HepG2 (cell line): Measurements from ENCODE around the gene SLIT3. TPM values are rescaled to one million over a fixed set of nuclear protein-coding genes. Genes with fewer than 3 reads are reported as not detected.

Source experiments
- ATAC-seq: fragments of 200-7000 bp; cut with Tn5 transposase; 3 replicates; pipeline ENCODE4 v1.9.1; 2020; ENCODE audit warnings: mild to moderate bottlenecking, moderate library complexity
- BruUV-seq: library from RNA; stranded (reverse); fragments of 400-500 nt; replicated peaks from 2 replicates; lab custom pipeline; 2021; lab: Mats Ljungman, UMichigan
- CTCF ChIA-PET: fragments of 300-600 bp; formaldehyde crosslinking; extraction: SDS; loops from one replicate; lab custom pipeline; 2021; ENCODE audit warnings: low total read pairs, inconsistent platforms, low intra/inter-chr PET ratio; lab: Yijun Ruan, JAX
- POLR2A ChIA-PET: fragments of 350-600 bp; sonication (Branson Sonifier 250); formaldehyde crosslinking; loops from one replicate; lab custom pipeline; 2020; ENCODE audit warnings: antibody characterized with exemption, inconsistent platforms; lab: Yijun Ruan, JAX
- DNase-seq: peaks from one replicate; pipeline ENCODE4 v3.0.0-alpha.2; 2015; ENCODE audit warnings: low spot score
- FAIRE-seq: peaks from 3 replicates; lab custom pipeline; 2011; peaks lifted over from hg19 to GRCh38; lab: Jason Lieb, UNC
- H2AFZ ChIP-seq: one replicate; pipeline ENCODE4 v1.6.1; 2011; ENCODE audit warnings: low read length, inconsistent platforms
- H3K27ac ChIP-seq: fragments of 300-600 bp; 3 replicates; pipeline ENCODE4 v1.8.0; 2011; ENCODE audit warnings: mixed run types, mild to moderate bottlenecking, mixed read lengths, low read length, inconsistent platforms; ENCODE audit not compliant: insufficient read depth; ENCODE audit errors: extremely low read length
- H3K27me3 ChIP-seq, 2 experiments: fragments of 200-600 bp in 1 of 2; 2 replicates in 1 of 2; 3 replicates in 1 of 2; pipeline versions ENCODE4 v1.6.0 to v1.8.0; 2011; ENCODE audit warnings: low read length in 2 of 2, mild to moderate bottlenecking in 2 of 2, moderate library complexity in 2 of 2, inconsistent platforms in 1 of 2; ENCODE audit not compliant: insufficient read depth in 2 of 2, control insufficient read depth in 1 of 2
- H3K36me3 ChIP-seq, 2 experiments: fragments of 200-600 bp in 1 of 2; replicated peaks in 1 of 2; 2 replicates in 1 of 2; 3 replicates in 1 of 2; pipeline versions ENCODE4 v1.5.1 to v1.8.0; 2011; ENCODE audit warnings: low read length in 2 of 2, inconsistent platforms in 1 of 2; ENCODE audit not compliant: insufficient read depth in 2 of 2, control insufficient read depth in 1 of 2
- H3K4me1 ChIP-seq: 2 replicates; pipeline ENCODE4 v1.5.1; 2012; ENCODE audit warnings: low read length, inconsistent platforms; ENCODE audit not compliant: insufficient read depth
- H3K4me2 ChIP-seq: 2 replicates; pipeline ENCODE4 v1.6.0; 2011; ENCODE audit warnings: low read depth, low read length, inconsistent platforms
- H3K4me3 ChIP-seq, 3 experiments: fragments of 200-600 bp in 1 of 3; sonication (generic), shearing (Covaris generic) in 1 of 3; replicated peaks in 1 of 3; 2 replicates each; pipeline ENCODE4 v1.5.1; 2011 to 2016; ENCODE audit warnings: low read length in 3 of 3, inconsistent platforms in 2 of 3, low read depth in 2 of 3, mild to moderate bottlenecking in 2 of 3, control low read depth in 1 of 3, mixed read lengths in 1 of 3; ENCODE audit not compliant: insufficient read depth in 1 of 3
- H3K79me2 ChIP-seq: one replicate; pipeline ENCODE4 v1.6.1; 2011; ENCODE audit warnings: low read length, inconsistent platforms; ENCODE audit not compliant: insufficient read depth
- H3K9ac ChIP-seq: 2 replicates; pipeline ENCODE4 v1.6.0; 2011; ENCODE audit warnings: mild to moderate bottlenecking, low read depth, low read length, inconsistent platforms; ENCODE audit not compliant: insufficient read depth
- H3K9me3 ChIP-seq: 2 replicates; pipeline ENCODE4 v1.5.1; 2012; ENCODE audit warnings: mild to moderate bottlenecking, low read length
- H4K20me1 ChIP-seq: 2 replicates; pipeline ENCODE4 v1.6.0; 2011; ENCODE audit warnings: inconsistent platforms, mild to moderate bottlenecking, low read length, moderate library complexity; ENCODE audit not compliant: insufficient read depth
- ATM ChIP-seq: fragments of 450-650 bp; IDR thresholded peaks from 2 replicates; pipeline ENCODE4 v1.7.1; 2017; ENCODE audit warnings: mild to moderate bottlenecking, borderline replicate concordance
- BORCS8-MEF2B ChIP-seq: sonication (generic); formaldehyde crosslinking; IDR thresholded peaks from 2 replicates; pipeline ENCODE4 v1.8.0; 2022; ENCODE audit warnings: mild to moderate bottlenecking, missing genetic modification reagents
- JUNB ChIP-seq: sonication (generic); formaldehyde crosslinking; IDR thresholded peaks from 2 replicates; pipeline ENCODE4 v1.8.0; 2022; ENCODE audit warnings: missing genetic modification reagents, mild to moderate bottlenecking, borderline replicate concordance
- NR2F2 ChIP-seq: IDR thresholded peaks from 2 replicates; pipeline ENCODE4 v1.6.1; 2012; ENCODE audit warnings: low read depth, inconsistent platforms, borderline replicate concordance
- RFX5 ChIP-seq: IDR thresholded peaks from 2 replicates; pipeline ENCODE4 v1.6.1; 2011; ENCODE audit warnings: low read depth, low read length, improper control_type of control experiment
- TBX2 ChIP-seq: sonication (generic); formaldehyde crosslinking; IDR thresholded peaks from 2 replicates; pipeline ENCODE4 v1.5.0; 2020; ENCODE audit warnings: missing genetic modification reagents, mild to moderate bottlenecking, borderline replicate concordance
- ZFP90 ChIP-seq: sonication (generic); formaldehyde crosslinking; IDR thresholded peaks from 2 replicates; pipeline ENCODE4 v1.8.0; 2022; ENCODE audit warnings: missing genetic modification reagents, mild to moderate bottlenecking, inconsistent platforms, borderline replicate concordance
- ZNF253 ChIP-seq: sonication (generic); formaldehyde crosslinking; IDR thresholded peaks from 2 replicates; pipeline ENCODE4 v1.8.0; 2022; ENCODE audit warnings: mild to moderate bottlenecking, missing genetic modification reagents, borderline replicate concordance
- ZNF441 ChIP-seq: sonication (generic); formaldehyde crosslinking; IDR thresholded peaks from 2 replicates; pipeline ENCODE4 v1.7.0; 2021; ENCODE audit warnings: missing genetic modification reagents, borderline replicate concordance
- ZNF543 ChIP-seq: sonication (generic); formaldehyde crosslinking; IDR thresholded peaks from 2 replicates; pipeline ENCODE4 v1.4.0; 2020; ENCODE audit warnings: mild to moderate bottlenecking, missing genetic modification reagents
- ZNF550 ChIP-seq: sonication (generic); formaldehyde crosslinking; IDR thresholded peaks from 2 replicates; pipeline ENCODE4 v1.4.0; 2020; ENCODE audit warnings: mild to moderate bottlenecking, missing genetic modification reagents, borderline replicate concordance
- ZNF790 ChIP-seq: sonication (generic); formaldehyde crosslinking; IDR thresholded peaks from 2 replicates; pipeline ENCODE4 v1.8.0; 2022; ENCODE audit warnings: missing genetic modification reagents, mild to moderate bottlenecking, borderline replicate concordance
- WGBS: methylation state at CpG from one replicate; pipeline ENCODE4 v1.1.6; 2017; ENCODE audit warnings: low lambda C conversion rate; 5-methylcytosine and 5-hydroxymethylcytosine counted together
- in situ Hi-C: cut with HindIII; loops from 2 replicates; pipeline ENCODE4 v1.10.0; 2017; ENCODE audit warnings: low pct_unique_long_range_greater_than_20kb; ENCODE audit not compliant: extremely low pct_ligation_motif_present
- intact Hi-C: fragments of 100-400 bp; cut with micrococcal nuclease; formaldehyde crosslinking; loops from one replicate; pipeline ENCODE4 v1.10.0; 2022; ENCODE audit not compliant: unreplicated experiment
- polyA plus RNA-seq, 8 experiments: library from polyadenylated mRNA; depleted of rRNA in 3 of 8; stranded (reverse) in 7 of 8; unstranded in 1 of 8; fragments of >200 nt; fragmentation: Illumina TruSeq in 4 of 8; extraction: Trizol in 4 of 8; gene quantifications; 2 replicates each; pipeline versions ENCODE4 v1.2.1 to v1.2.3, GENCODE V29; 2011 to 2016; ENCODE audit warnings: low read depth in 4 of 8, missing spikeins in 1 of 8, mixed read lengths in 1 of 8; ENCODE audit not compliant: insufficient read depth in 1 of 8
- total RNA-seq, 5 experiments: library from RNA; depleted of rRNA; stranded (reverse); fragments of >200 nt; fragmentation: Illumina TruSeq; extraction: Trizol; gene quantifications; 2 replicates each; pipeline ENCODE4 v1.2.3, GENCODE V29; 2016; ENCODE audit warnings: low read depth in 1 of 5

Gene SLIT3
- total and polyA plus RNA-seq, 2 of the 13 experiments (the other 11 are each of a cell fraction or from before 2014, with no cell fraction given), result not detected

DNA sequence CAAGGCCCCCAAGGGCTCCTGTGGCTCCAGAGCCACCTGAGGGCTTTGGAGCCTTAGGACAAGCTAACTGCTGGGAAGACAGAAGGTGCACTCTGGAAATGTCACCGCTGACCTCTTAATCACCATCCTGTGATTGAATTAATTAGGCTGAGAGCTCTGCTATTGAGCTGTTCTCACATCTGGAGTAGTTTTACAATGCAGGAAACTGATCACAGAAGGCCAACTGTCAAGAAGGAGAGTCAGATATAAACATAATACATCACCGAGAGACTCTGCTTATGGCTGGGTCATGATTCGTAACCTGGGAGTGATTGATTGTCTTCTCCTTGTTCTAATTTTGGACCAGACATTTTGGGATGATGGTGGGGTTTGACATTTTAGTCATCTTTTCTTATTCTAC is 226.1 kb downstream of the SLIT3 start:
- Histone ChIP-seq H2AFZ (no peak overlapping the region), H3K79me2 (no peaks in the 10 kb centered on the region), H4K20me1 (no peaks in the 10 kb centered on the region), H3K36me3 (no peaks in the 10 kb centered on the region), H3K27me3 (no peaks in the 10 kb centered on the region; a peak in 1 of 5 replicates), H3K4me2 (no peak overlapping the region), H3K27ac (no peak overlapping the region), H3K9ac (no peak overlapping the region), H3K4me3 (no peak overlapping the region), H3K9me3 (no peaks in the 10 kb centered on the region), H3K4me1 (peaks cover 11% of the 10 kb centered on the region)
- no peak for DNase-seq
- TF ChIP-seq NR2F2 (no peak), ZFP90 (CRISPR knock-in tag) (no peak), RFX5 (no peak), ZNF790 (CRISPR knock-in tag) (no peak), TBX2 (no peak), ZNF543 (no peak), BORCS8-MEF2B (CRISPR knock-in tag) (no peak), ATM (no peak), ZNF441 (CRISPR knock-in tag) (no peak), ZNF253 (CRISPR knock-in tag) (no peak), ZNF550 (CRISPR knock-in tag) (no peak), JUNB (no peak)
- intact Hi-C loops (no loop called here), in situ Hi-C loops (no loop called here)
- ATAC-seq, result no peak
- WGBS, result 44% methylated on average over 3 of the region's 3 CpGs
- FAIRE-seq, result no peak
- CTCF ChIA-PET, result no interaction called here
- no TSS peak for BruUV-seq
- POLR2A ChIA-PET, result no interaction called here
